HepG2 (cell line): ENCODE results near the gene SLC7A10. TPM values are rescaled to one million over a fixed set of nuclear protein-coding genes. Genes with fewer than 3 reads are reported as not detected.

ENCODE experiments used
- CEBPG ChIP-seq: IDR thresholded peaks from 2 replicates; pipeline ENCODE4 v1.6.1; 2016
- CHD4 ChIP-seq: fragments of 200-600 bp; sonication (generic); IDR thresholded peaks from 2 replicates; pipeline ENCODE4 v1.7.0; 2017; ENCODE audit warnings: mild to moderate bottlenecking, low read length, borderline replicate concordance
- GABPB1 ChIP-seq: IDR thresholded peaks from 2 replicates; pipeline ENCODE4 v1.6.1; 2016; ENCODE audit warnings: mild to moderate bottlenecking, missing genetic modification reagents, moderate library complexity, missing compliant biosample characterization
- KDM5A ChIP-seq: fragments of 200-600 bp; sonication (generic); IDR thresholded peaks from 2 replicates; pipeline ENCODE4 v1.7.0; 2018; ENCODE audit warnings: antibody characterized with exemption, mild to moderate bottlenecking, low read length, borderline replicate concordance
- MXD4 ChIP-seq: IDR thresholded peaks from 2 replicates; pipeline ENCODE4 v1.6.1; 2016; ENCODE audit warnings: mild to moderate bottlenecking, missing biosample characterization, missing genetic modification reagents
- SP4 ChIP-seq: sonication (generic); formaldehyde crosslinking; IDR thresholded peaks from 2 replicates; pipeline ENCODE4 v1.8.1; 2023; ENCODE audit warnings: mild to moderate bottlenecking, missing genetic modification reagents
- ZC3H4 ChIP-seq: sonication (generic); formaldehyde crosslinking; IDR thresholded peaks from 2 replicates; pipeline ENCODE4 v1.4.0; 2020; ENCODE audit warnings: missing genetic modification reagents, borderline replicate concordance
- polyA plus RNA-seq, 8 experiments: library from polyadenylated mRNA; depleted of rRNA in 3 of 8; stranded (reverse) in 7 of 8; unstranded in 1 of 8; fragments of >200 nt; fragmentation: Illumina TruSeq in 4 of 8; extraction: Trizol in 4 of 8; gene quantifications; 2 replicates each; pipeline versions ENCODE4 v1.2.1 to v1.2.3, GENCODE V29; 2011 to 2016; ENCODE audit warnings: low read depth in 4 of 8, missing spikeins in 1 of 8, mixed read lengths in 1 of 8; ENCODE audit not compliant: insufficient read depth in 1 of 8
- total RNA-seq, 5 experiments: library from RNA; depleted of rRNA; stranded (reverse); fragments of >200 nt; fragmentation: Illumina TruSeq; extraction: Trizol; gene quantifications; 2 replicates each; pipeline ENCODE4 v1.2.3, GENCODE V29; 2016; ENCODE audit warnings: low read depth in 1 of 5
- TF ChIP-seq, protein P1 (sequence below): sonication (generic); formaldehyde crosslinking; IDR thresholded peaks from 2 replicates; pipeline ENCODE4 v1.4.0; 2020; ENCODE audit warnings: mild to moderate bottlenecking, low read depth, missing genetic modification reagents
- TF ChIP-seq, protein P2 (sequence below): sonication (generic); formaldehyde crosslinking; IDR thresholded peaks from 2 replicates; pipeline ENCODE4 v1.4.0; 2020; ENCODE audit warnings: missing genetic modification reagents
- TF ChIP-seq, protein P3 (sequence below): IDR thresholded peaks from 2 replicates; pipeline ENCODE4 v1.6.1; 2016; ENCODE audit warnings: low read depth, missing genetic modification reagents, missing compliant biosample characterization

Gene SLC7A10
- total and polyA plus RNA-seq, 2 of the 13 experiments (the other 11 are each of a cell fraction or from before 2014, with no cell fraction given): 1.1 to 2.2 TPM

DNA sequence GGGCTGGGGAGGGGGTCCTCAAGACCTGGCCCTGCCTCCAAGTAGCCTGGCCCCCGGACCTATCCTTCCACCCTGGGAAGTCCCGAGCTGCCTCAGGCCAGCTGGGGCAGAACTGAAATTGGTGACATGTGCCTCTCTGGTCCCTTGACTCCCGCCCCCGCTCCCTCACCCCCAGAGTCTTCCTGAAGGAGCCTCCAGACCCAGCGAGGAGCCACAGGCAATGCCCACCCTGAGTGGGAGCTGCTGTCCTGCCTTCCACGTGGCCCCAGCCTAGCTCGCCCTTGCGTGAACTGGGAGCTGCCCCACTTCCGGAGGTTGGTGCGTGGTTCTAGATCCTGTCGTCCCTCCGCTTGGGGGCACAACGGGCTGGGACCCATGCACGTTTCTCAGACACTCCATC is 42.1 kb upstream of the SLC7A10 start (continued):
- TF ChIP-seq, protein P1, sequence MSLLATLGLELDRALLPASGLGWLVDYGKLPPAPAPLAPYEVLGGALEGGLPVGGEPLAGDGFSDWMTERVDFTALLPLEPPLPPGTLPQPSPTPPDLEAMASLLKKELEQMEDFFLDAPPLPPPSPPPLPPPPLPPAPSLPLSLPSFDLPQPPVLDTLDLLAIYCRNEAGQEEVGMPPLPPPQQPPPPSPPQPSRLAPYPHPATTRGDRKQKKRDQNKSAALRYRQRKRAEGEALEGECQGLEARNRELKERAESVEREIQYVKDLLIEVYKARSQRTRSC (CRISPR knock-in tag): no peak
- no peak for TF ChIP-seq MXD4 (CRISPR knock-in tag)
- TF ChIP-seq CHD4: no peak
- no peak for TF ChIP-seq CEBPG (CRISPR knock-in tag)
- TF ChIP-seq KDM5A: no peak
- TF ChIP-seq, protein P2, sequence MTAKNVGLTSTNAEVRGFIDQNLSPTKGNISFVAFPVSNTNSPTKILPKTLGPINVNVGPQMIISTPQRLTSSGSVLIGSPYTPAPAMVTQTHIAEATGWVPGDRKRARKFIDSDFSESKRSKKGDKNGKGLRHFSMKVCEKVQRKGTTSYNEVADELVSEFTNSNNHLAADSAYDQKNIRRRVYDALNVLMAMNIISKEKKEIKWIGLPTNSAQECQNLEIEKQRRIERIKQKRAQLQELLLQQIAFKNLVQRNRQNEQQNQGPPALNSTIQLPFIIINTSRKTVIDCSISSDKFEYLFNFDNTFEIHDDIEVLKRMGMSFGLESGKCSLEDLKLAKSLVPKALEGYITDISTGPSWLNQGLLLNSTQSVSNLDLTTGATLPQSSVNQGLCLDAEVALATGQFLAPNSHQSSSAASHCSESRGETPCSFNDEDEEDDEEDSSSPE: no peak
- no peak for TF ChIP-seq SP4 (CRISPR knock-in tag)
- TF ChIP-seq, protein P3, sequence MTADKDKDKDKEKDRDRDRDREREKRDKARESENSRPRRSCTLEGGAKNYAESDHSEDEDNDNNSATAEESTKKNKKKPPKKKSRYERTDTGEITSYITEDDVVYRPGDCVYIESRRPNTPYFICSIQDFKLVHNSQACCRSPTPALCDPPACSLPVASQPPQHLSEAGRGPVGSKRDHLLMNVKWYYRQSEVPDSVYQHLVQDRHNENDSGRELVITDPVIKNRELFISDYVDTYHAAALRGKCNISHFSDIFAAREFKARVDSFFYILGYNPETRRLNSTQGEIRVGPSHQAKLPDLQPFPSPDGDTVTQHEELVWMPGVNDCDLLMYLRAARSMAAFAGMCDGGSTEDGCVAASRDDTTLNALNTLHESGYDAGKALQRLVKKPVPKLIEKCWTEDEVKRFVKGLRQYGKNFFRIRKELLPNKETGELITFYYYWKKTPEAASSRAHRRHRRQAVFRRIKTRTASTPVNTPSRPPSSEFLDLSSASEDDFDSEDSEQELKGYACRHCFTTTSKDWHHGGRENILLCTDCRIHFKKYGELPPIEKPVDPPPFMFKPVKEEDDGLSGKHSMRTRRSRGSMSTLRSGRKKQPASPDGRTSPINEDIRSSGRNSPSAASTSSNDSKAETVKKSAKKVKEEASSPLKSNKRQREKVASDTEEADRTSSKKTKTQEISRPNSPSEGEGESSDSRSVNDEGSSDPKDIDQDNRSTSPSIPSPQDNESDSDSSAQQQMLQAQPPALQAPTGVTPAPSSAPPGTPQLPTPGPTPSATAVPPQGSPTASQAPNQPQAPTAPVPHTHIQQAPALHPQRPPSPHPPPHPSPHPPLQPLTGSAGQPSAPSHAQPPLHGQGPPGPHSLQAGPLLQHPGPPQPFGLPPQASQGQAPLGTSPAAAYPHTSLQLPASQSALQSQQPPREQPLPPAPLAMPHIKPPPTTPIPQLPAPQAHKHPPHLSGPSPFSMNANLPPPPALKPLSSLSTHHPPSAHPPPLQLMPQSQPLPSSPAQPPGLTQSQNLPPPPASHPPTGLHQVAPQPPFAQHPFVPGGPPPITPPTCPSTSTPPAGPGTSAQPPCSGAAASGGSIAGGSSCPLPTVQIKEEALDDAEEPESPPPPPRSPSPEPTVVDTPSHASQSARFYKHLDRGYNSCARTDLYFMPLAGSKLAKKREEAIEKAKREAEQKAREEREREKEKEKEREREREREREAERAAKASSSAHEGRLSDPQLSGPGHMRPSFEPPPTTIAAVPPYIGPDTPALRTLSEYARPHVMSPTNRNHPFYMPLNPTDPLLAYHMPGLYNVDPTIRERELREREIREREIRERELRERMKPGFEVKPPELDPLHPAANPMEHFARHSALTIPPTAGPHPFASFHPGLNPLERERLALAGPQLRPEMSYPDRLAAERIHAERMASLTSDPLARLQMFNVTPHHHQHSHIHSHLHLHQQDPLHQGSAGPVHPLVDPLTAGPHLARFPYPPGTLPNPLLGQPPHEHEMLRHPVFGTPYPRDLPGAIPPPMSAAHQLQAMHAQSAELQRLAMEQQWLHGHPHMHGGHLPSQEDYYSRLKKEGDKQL: no peak
- no peak for TF ChIP-seq GABPB1 (CRISPR knock-in tag)
- TF ChIP-seq ZC3H4 (CRISPR knock-in tag): no peak
- TF ChIP-seq, all 625 proteins: peak for 0
